Rectal smooth muscle tissue (tissue), 1 donor: ENCODE results near the gene MFSD6L.

ENCODE experiments used
- H3K27ac ChIP-seq: one replicate; pipeline ENCODE4 v1.7.0; 2013; ENCODE audit warnings: low read depth, low read length, inconsistent platforms
- H3K27me3 ChIP-seq: one replicate; pipeline ENCODE4 v1.7.0; 2013; ENCODE audit warnings: low read length; ENCODE audit not compliant: control insufficient read depth, insufficient read depth
- H3K36me3 ChIP-seq: one replicate; pipeline ENCODE4 v1.7.0; 2013; ENCODE audit warnings: low read length; ENCODE audit not compliant: control insufficient read depth, insufficient read depth
- H3K4me1 ChIP-seq: one replicate; pipeline ENCODE4 v1.7.0; 2013; ENCODE audit warnings: low read length; ENCODE audit not compliant: control insufficient read depth, insufficient read depth
- H3K4me3 ChIP-seq: one replicate; pipeline ENCODE4 v1.7.0; 2013; ENCODE audit warnings: low read length
- H3K9ac ChIP-seq: one replicate; pipeline ENCODE4 v1.7.0; 2013; ENCODE audit warnings: low read length

Gene MFSD6L, protein sequence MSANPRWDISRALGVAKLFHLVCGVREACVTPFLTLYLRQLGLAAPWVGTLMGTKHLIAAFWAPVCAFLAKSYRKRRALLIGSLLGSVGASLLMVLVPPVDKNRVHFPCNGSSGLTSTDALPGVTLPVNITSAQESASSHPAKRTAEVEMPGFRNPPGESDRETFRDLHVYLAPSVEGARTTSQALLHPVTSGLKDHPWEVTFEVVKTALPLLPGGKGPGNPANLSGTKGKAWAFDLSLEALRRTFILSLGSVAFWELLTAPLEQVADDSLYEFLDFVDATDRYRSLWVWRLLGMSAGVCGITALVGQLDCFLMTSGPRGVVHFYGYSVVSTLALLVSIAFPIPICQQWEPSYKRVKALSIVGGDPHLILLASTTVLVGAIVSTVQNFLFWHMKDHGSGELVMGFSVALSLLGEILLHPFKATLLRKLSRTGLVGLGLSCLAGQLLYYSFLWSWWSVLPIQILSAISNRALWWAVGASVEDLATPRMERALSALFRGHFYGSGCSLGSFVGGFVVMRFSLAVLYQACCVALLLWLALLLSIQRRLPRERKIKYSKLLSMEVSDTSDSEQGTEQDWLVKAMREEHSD

DNA sequence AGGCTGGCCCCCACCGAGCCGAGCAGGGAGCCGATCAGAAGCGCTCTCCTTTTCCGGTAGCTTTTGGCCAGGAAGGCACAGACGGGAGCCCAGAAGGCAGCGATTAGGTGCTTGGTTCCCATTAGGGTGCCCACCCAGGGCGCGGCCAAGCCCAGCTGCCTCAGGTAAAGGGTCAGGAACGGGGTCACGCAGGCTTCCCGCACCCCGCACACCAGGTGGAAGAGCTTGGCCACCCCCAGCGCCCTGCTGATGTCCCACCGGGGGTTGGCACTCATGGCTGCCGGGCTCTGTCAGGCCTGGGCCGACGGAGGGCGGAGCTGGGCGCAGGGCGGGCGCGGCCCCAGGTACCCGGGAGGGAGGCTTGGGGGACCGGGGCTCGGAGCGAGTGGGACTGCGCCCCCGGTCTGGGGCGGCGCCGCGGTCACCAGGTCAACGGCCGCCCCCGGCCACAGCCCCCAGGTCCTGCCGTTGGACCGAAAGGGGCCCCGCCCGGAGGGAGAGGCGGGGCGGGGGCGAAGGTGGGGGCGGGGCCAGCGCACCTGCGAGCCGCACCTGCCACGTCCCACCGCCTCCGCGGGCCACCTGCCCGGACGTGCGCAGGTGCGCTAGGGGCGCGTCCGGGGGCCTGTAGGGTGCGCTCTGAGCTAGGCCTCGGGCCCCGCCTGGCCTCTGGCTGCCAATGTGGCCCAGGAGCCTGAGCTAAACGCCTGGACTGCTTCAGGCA lies at the start of gene MFSD6L:
MFSD6L (minus strand) TSS at position 520 of the 724 bp plus-strand sequence; CDS start at position 275, 245 bp downstream.
- Histone ChIP-seq H3K9ac (no peak within 1 kb of the TSS), H3K36me3 (no peaks in the 10 kb centered on the region), H3K4me3 (peak within 1 kb of the TSS; percentile 55)

GRCh38 chr17:8847891-8848290 lies 48.7 kb upstream of the MFSD6L start:
- Histone ChIP-seq H3K4me3 (no peak overlapping the region), H3K27ac (no peak overlapping the region), H3K27me3 (no peaks in the 10 kb centered on the region), H3K4me1 (no peaks in the 10 kb centered on the region), H3K36me3 (no peaks in the 10 kb centered on the region), H3K9ac (no peak overlapping the region)

More for the DNA sequence above, at the start of gene MFSD6L:
- Histone ChIP-seq H3K27me3 (no peaks in the 10 kb centered on the region), H3K27ac (no peak within 1 kb of the TSS), H3K4me1 (no peaks in the 10 kb centered on the region)

- no peak overlapping the region for H3K27ac ChIP-seq
- H3K9ac ChIP-seq = no peak overlapping the region
- H3K4me1 ChIP-seq = no peaks in the 10 kb centered on the region
- H3K4me3 ChIP-seq = no peak overlapping the region
- H3K27me3 ChIP-seq = no peaks in the 10 kb centered on the region
- no peaks in the 10 kb centered on the region for H3K36me3 ChIP-seq
These were observed 47.6 kb upstream of the MFSD6L start for GRCh38 chr17:8846768-8847211.

GRCh38 chr17:8844229-8845218 lies 45.4 kb upstream of the MFSD6L start:
- no peak overlapping the region for H3K4me3 ChIP-seq
- no peaks in the 10 kb centered on the region for H3K4me1 ChIP-seq
- H3K27ac ChIP-seq = no peak overlapping the region
- no peaks in the 10 kb centered on the region for H3K36me3 ChIP-seq
- no peaks in the 10 kb centered on the region for H3K27me3 ChIP-seq
- H3K9ac ChIP-seq = no peak overlapping the region

DNA sequence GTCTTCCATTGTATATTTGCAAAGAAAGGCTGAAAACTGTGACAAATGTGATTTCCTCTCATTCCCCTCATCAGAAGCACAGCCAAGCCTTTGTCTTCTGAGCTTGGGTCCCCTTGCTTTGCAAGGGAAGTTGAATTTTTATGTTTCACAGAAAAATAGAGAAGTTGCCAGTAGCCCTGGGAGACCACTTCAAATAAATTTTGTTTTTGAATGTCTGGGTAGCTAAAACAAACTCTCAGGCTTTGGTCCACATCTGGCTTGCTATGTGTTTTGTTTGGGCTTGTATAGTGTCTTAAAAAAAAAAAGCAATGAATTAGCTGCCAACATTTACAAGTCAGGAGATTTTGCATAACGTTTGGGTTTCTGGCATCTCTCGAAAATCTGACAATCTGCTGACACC lies 44.2 kb upstream of the MFSD6L start:
- H3K9ac ChIP-seq = no peak overlapping the region
- H3K36me3 ChIP-seq = no peaks in the 10 kb centered on the region
- no peaks in the 10 kb centered on the region for H3K4me1 ChIP-seq
- no peaks in the 10 kb centered on the region for H3K27me3 ChIP-seq
- no peak overlapping the region for H3K4me3 ChIP-seq
- H3K27ac ChIP-seq = no peak overlapping the region

DNA sequence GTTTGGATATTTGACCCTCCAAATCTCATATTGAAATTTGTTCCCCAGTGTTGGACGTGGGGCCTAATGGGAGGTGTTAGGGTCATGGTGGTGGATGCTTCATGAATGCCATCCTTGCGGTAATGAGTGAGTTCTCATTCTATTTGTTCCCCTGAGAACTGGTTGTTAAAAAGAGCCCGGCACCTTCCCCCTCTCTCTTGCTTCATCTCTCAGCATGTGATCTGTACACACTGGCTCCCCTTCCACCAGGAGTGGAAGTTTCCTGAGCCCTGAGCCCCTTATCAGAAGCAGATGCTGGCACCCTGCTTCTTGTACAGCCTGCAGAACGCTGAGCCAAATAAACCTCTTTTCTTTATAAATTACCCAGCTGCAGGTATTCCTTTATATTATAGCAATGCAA lies 42.7 kb upstream of the MFSD6L start:
- Histone ChIP-seq H3K4me3 (no peak overlapping the region), H3K27me3 (no peaks in the 10 kb centered on the region), H3K36me3 (no peaks in the 10 kb centered on the region), H3K4me1 (no peaks in the 10 kb centered on the region), H3K9ac (no peak overlapping the region), H3K27ac (no peak overlapping the region)

- no peak overlapping the region for H3K4me3 ChIP-seq
- no peaks in the 10 kb centered on the region for H3K27me3 ChIP-seq
- no peak overlapping the region for H3K9ac ChIP-seq
- H3K27ac ChIP-seq = no peak overlapping the region
- H3K36me3 ChIP-seq = no peaks in the 10 kb centered on the region
- H3K4me1 ChIP-seq = no peaks in the 10 kb centered on the region
These were observed 40.3 kb upstream of the MFSD6L start for GRCh38 chr17:8839410-8839935.

GRCh38 chr17:8838551-8839095 lies 39.5 kb upstream of the MFSD6L start:
- no peaks in the 10 kb centered on the region for H3K27me3 ChIP-seq
- H3K4me3 ChIP-seq = no peak overlapping the region
- no peaks in the 10 kb centered on the region for H3K36me3 ChIP-seq
- no peak overlapping the region for H3K9ac ChIP-seq
- H3K27ac ChIP-seq = no peak overlapping the region
- H3K4me1 ChIP-seq = no peaks in the 10 kb centered on the region

DNA sequence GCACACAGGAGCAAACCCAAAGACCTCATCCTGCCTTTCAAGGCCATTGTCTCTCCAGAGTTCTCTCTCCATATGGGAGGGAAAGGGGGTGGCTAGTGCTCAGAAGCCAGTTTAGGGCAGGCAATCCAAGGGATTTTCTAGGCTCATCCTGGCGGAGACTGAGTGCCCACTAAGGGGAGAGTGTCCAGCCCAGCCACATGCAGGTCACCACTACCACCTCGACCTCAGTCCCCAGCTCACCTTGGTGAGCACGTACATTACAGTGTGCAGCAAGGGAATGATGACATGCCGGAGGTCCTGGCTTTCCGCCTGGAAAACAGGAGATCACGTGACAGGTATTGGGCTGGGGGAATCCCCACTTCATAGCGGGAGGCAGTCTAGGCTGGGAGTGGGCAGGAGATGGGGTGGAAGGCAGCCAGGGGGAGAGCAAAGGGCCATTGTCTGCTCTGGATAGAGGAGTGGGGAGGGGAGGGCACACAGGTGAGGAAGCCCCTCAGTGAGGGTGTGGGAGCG lies 38.5 kb upstream of the MFSD6L start:
- H3K27ac ChIP-seq = no peak overlapping the region

DNA sequence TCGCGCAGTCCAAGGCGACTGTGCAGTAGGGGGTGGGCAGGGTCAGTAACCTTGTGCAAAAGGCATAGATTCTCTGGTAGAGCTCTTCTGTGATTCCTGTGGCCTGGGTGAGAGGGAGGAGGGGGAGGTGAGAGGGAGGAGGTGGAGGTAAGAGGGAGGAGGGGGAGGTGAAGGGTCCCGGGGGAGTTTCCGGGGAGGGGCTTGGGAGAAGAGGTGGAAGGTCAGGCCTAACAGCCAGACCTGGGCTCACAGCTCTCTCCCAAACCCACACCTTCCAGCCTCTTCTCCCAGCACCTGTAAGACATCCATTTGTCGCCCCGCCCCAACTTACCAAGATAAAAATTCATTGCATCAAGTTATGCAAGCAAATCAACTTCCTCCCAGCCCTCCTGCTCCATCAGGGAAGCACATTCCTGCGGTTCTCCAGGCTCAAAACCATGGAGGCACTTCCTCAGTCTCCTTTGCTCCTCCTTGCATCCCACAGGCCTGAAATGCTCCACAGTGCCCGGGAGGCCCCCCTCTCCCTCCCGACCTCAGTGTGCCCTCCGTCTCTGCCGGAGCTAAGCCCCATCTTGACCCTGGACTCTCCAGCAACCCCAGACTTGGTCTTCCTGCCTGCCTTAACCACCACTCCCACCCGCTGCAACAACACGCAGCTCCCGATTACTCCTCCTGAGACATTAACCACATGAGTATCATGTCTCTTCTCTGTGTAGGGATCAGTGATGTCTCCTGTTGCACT lies 37.8 kb upstream of the MFSD6L start:
- H3K4me1 ChIP-seq = no peaks in the 10 kb centered on the region
- no peak overlapping the region for H3K4me3 ChIP-seq
- H3K9ac ChIP-seq = no peak overlapping the region
- H3K27me3 ChIP-seq = no peaks in the 10 kb centered on the region
- H3K27ac ChIP-seq = no peak overlapping the region
- H3K36me3 ChIP-seq = no peaks in the 10 kb centered on the region

More for the DNA sequence above, 38.5 kb upstream of the MFSD6L start:
- H3K4me1 ChIP-seq = no peaks in the 10 kb centered on the region
- H3K36me3 ChIP-seq = no peaks in the 10 kb centered on the region
- H3K9ac ChIP-seq = no peak overlapping the region
- no peaks in the 10 kb centered on the region for H3K27me3 ChIP-seq
- H3K4me3 ChIP-seq = no peak overlapping the region
